HepG2 (cell line): Measurements from ENCODE around the gene QRSL1. TPM values are rescaled to one million over a fixed set of nuclear protein-coding genes. Genes with fewer than 3 reads are reported as not detected.

Experiments
- ATAC-seq: fragments of 200-7000 bp; cut with Tn5 transposase; 3 replicates; pipeline ENCODE4 v1.9.1; 2020; ENCODE audit warnings: mild to moderate bottlenecking, moderate library complexity
- BruUV-seq: library from RNA; stranded (reverse); fragments of 400-500 nt; replicated peaks from 2 replicates; lab custom pipeline; 2021; lab: Mats Ljungman, UMichigan
- CTCF ChIA-PET: fragments of 300-600 bp; formaldehyde crosslinking; extraction: SDS; loops from one replicate; lab custom pipeline; 2021; ENCODE audit warnings: low total read pairs, inconsistent platforms, low intra/inter-chr PET ratio; lab: Yijun Ruan, JAX
- POLR2A ChIA-PET: fragments of 350-600 bp; sonication (Branson Sonifier 250); formaldehyde crosslinking; loops from one replicate; lab custom pipeline; 2020; ENCODE audit warnings: antibody characterized with exemption, inconsistent platforms; lab: Yijun Ruan, JAX
- DNase-seq: peaks from one replicate; pipeline ENCODE4 v3.0.0-alpha.2; 2015; ENCODE audit warnings: low spot score
- FAIRE-seq: peaks from 3 replicates; lab custom pipeline; 2011; peaks lifted over from hg19 to GRCh38; lab: Jason Lieb, UNC
- H2AFZ ChIP-seq: one replicate; pipeline ENCODE4 v1.6.1; 2011; ENCODE audit warnings: low read length, inconsistent platforms
- H3K27ac ChIP-seq: fragments of 300-600 bp; 3 replicates; pipeline ENCODE4 v1.8.0; 2011; ENCODE audit warnings: mixed run types, mild to moderate bottlenecking, mixed read lengths, low read length, inconsistent platforms; ENCODE audit not compliant: insufficient read depth; ENCODE audit errors: extremely low read length
- H3K27me3 ChIP-seq, 2 experiments: fragments of 200-600 bp in 1 of 2; 2 replicates in 1 of 2; 3 replicates in 1 of 2; pipeline versions ENCODE4 v1.6.0 to v1.8.0; 2011; ENCODE audit warnings: low read length in 2 of 2, mild to moderate bottlenecking in 2 of 2, moderate library complexity in 2 of 2, inconsistent platforms in 1 of 2; ENCODE audit not compliant: insufficient read depth in 2 of 2, control insufficient read depth in 1 of 2
- H3K36me3 ChIP-seq, 2 experiments: fragments of 200-600 bp in 1 of 2; replicated peaks in 1 of 2; 2 replicates in 1 of 2; 3 replicates in 1 of 2; pipeline versions ENCODE4 v1.5.1 to v1.8.0; 2011; ENCODE audit warnings: low read length in 2 of 2, inconsistent platforms in 1 of 2; ENCODE audit not compliant: insufficient read depth in 2 of 2, control insufficient read depth in 1 of 2
- H3K4me1 ChIP-seq: 2 replicates; pipeline ENCODE4 v1.5.1; 2012; ENCODE audit warnings: low read length, inconsistent platforms; ENCODE audit not compliant: insufficient read depth
- H3K4me2 ChIP-seq: 2 replicates; pipeline ENCODE4 v1.6.0; 2011; ENCODE audit warnings: low read depth, low read length, inconsistent platforms
- H3K4me3 ChIP-seq, 3 experiments: fragments of 200-600 bp in 1 of 3; sonication (generic), shearing (Covaris generic) in 1 of 3; replicated peaks in 1 of 3; 2 replicates each; pipeline ENCODE4 v1.5.1; 2011 to 2016; ENCODE audit warnings: low read length in 3 of 3, inconsistent platforms in 2 of 3, low read depth in 2 of 3, mild to moderate bottlenecking in 2 of 3, control low read depth in 1 of 3, mixed read lengths in 1 of 3; ENCODE audit not compliant: insufficient read depth in 1 of 3
- H3K79me2 ChIP-seq: one replicate; pipeline ENCODE4 v1.6.1; 2011; ENCODE audit warnings: low read length, inconsistent platforms; ENCODE audit not compliant: insufficient read depth
- H3K9ac ChIP-seq: 2 replicates; pipeline ENCODE4 v1.6.0; 2011; ENCODE audit warnings: mild to moderate bottlenecking, low read depth, low read length, inconsistent platforms; ENCODE audit not compliant: insufficient read depth
- H3K9me3 ChIP-seq: 2 replicates; pipeline ENCODE4 v1.5.1; 2012; ENCODE audit warnings: mild to moderate bottlenecking, low read length
- H4K20me1 ChIP-seq: 2 replicates; pipeline ENCODE4 v1.6.0; 2011; ENCODE audit warnings: inconsistent platforms, mild to moderate bottlenecking, low read length, moderate library complexity; ENCODE audit not compliant: insufficient read depth
- ELF4 ChIP-seq: sonication (generic); formaldehyde crosslinking; IDR thresholded peaks from 2 replicates; pipeline ENCODE4 v1.5.0; 2020; ENCODE audit warnings: missing genetic modification reagents, mild to moderate bottlenecking, moderate library complexity, borderline replicate concordance
- HCFC1 ChIP-seq: fragments of 150-350 bp; IDR thresholded peaks from 2 replicates; pipeline ENCODE4 v1.6.1; 2014; ENCODE audit warnings: low read depth, low read length
- HNF4A ChIP-seq: sonication (generic); formaldehyde crosslinking; IDR thresholded peaks from 2 replicates; pipeline ENCODE4 v1.4.0; 2020; ENCODE audit warnings: missing genetic modification reagents
- KDM1A ChIP-seq: IDR thresholded peaks from 2 replicates; pipeline ENCODE4 v1.6.1; 2016; ENCODE audit warnings: missing compliant biosample characterization
- RARA ChIP-seq: IDR thresholded peaks from 2 replicates; pipeline ENCODE4 v1.6.1; 2016; ENCODE audit warnings: missing genetic modification reagents, missing compliant biosample characterization
- SMARCE1 ChIP-seq: fragments of 450-650 bp; IDR thresholded peaks from 2 replicates; pipeline ENCODE4 v1.6.1; 2017; ENCODE audit warnings: borderline replicate concordance
- SNRNP70 ChIP-seq: fragments of 200-400 bp; formaldehyde crosslinking; IDR thresholded peaks from 2 replicates; pipeline ENCODE4 v1.6.1; 2017; ENCODE audit warnings: mild to moderate bottlenecking, low read depth, low read length, moderate library complexity
- ZNF138 ChIP-seq: sonication (generic); formaldehyde crosslinking; IDR thresholded peaks from 2 replicates; pipeline ENCODE4 v1.5.0; 2020; ENCODE audit warnings: mild to moderate bottlenecking, low read depth, missing genetic modification reagents
- ZNF34 ChIP-seq: sonication (generic); formaldehyde crosslinking; IDR thresholded peaks from 2 replicates; pipeline ENCODE4 v1.4.0; 2020; ENCODE audit warnings: mild to moderate bottlenecking, missing genetic modification reagents, borderline replicate concordance
- WGBS: methylation state at CpG from one replicate; pipeline ENCODE4 v1.1.6; 2017; ENCODE audit warnings: low lambda C conversion rate; 5-methylcytosine and 5-hydroxymethylcytosine counted together
- in situ Hi-C: cut with HindIII; loops from 2 replicates; pipeline ENCODE4 v1.10.0; 2017; ENCODE audit warnings: low pct_unique_long_range_greater_than_20kb; ENCODE audit not compliant: extremely low pct_ligation_motif_present
- intact Hi-C: fragments of 100-400 bp; cut with micrococcal nuclease; formaldehyde crosslinking; loops from one replicate; pipeline ENCODE4 v1.10.0; 2022; ENCODE audit not compliant: unreplicated experiment
- polyA plus RNA-seq, 8 experiments: library from polyadenylated mRNA; depleted of rRNA in 3 of 8; stranded (reverse) in 7 of 8; unstranded in 1 of 8; fragments of >200 nt; fragmentation: Illumina TruSeq in 4 of 8; extraction: Trizol in 4 of 8; gene quantifications; 2 replicates each; pipeline versions ENCODE4 v1.2.1 to v1.2.3, GENCODE V29; 2011 to 2016; ENCODE audit warnings: low read depth in 4 of 8, missing spikeins in 1 of 8, mixed read lengths in 1 of 8; ENCODE audit not compliant: insufficient read depth in 1 of 8
- total RNA-seq, 5 experiments: library from RNA; depleted of rRNA; stranded (reverse); fragments of >200 nt; fragmentation: Illumina TruSeq; extraction: Trizol; gene quantifications; 2 replicates each; pipeline ENCODE4 v1.2.3, GENCODE V29; 2016; ENCODE audit warnings: low read depth in 1 of 5
- TF ChIP-seq, protein P1 (sequence below): sonication (generic); formaldehyde crosslinking; IDR thresholded peaks from 2 replicates; pipeline ENCODE4 v1.4.0; 2020; ENCODE audit warnings: missing genetic modification reagents, borderline replicate concordance
- TF ChIP-seq, protein P2 (sequence below): sonication (generic); formaldehyde crosslinking; IDR thresholded peaks from 2 replicates; pipeline ENCODE4 v1.4.0; 2020; ENCODE audit warnings: mild to moderate bottlenecking, missing genetic modification reagents
- TF ChIP-seq, protein P3 (sequence below): IDR thresholded peaks from 2 replicates; pipeline ENCODE4 v1.6.1; 2016; ENCODE audit warnings: low read depth, control low read depth
- TF ChIP-seq, protein P4 (sequence below): sonication (generic); formaldehyde crosslinking; IDR thresholded peaks from 2 replicates; pipeline ENCODE4 v1.4.0; 2020; ENCODE audit warnings: missing genetic modification reagents, mild to moderate bottlenecking, borderline replicate concordance
- TF ChIP-seq, protein P5 (sequence below): IDR thresholded peaks from 2 replicates; pipeline ENCODE4 v1.6.1; 2016; ENCODE audit warnings: low read depth, borderline replicate concordance
- TF ChIP-seq, protein P6 (sequence below): sonication (generic); formaldehyde crosslinking; IDR thresholded peaks from 2 replicates; pipeline ENCODE4 v1.4.0; 2020; ENCODE audit warnings: missing genetic modification reagents

The QRSL1 gene
- total and polyA plus RNA-seq, 2 of the 13 experiments (the other 11 are each of a cell fraction or from before 2014, with no cell fraction given) = 8.2 to 22.3 TPM

DNA sequence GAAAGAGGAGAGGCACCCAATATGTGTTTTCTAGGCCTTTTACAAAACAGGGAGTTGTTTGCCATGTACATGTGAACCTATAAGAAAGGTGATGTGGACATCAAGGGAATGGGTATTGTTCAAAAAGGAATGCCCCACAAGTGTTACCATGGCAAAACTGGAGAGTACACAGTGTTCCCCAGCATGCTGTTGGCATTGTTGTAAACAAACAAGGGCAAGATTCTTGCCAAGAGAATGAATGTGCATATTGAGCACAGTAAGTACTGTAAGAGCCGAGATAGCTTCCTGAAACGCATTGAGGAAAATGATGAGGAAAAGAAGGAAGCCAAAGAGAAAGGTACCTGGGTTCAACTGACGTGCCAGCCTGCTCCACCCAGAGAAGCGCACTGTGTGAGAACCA lies 13.1 kb downstream of the QRSL1 start (continued):
- TF ChIP-seq, protein P1, sequence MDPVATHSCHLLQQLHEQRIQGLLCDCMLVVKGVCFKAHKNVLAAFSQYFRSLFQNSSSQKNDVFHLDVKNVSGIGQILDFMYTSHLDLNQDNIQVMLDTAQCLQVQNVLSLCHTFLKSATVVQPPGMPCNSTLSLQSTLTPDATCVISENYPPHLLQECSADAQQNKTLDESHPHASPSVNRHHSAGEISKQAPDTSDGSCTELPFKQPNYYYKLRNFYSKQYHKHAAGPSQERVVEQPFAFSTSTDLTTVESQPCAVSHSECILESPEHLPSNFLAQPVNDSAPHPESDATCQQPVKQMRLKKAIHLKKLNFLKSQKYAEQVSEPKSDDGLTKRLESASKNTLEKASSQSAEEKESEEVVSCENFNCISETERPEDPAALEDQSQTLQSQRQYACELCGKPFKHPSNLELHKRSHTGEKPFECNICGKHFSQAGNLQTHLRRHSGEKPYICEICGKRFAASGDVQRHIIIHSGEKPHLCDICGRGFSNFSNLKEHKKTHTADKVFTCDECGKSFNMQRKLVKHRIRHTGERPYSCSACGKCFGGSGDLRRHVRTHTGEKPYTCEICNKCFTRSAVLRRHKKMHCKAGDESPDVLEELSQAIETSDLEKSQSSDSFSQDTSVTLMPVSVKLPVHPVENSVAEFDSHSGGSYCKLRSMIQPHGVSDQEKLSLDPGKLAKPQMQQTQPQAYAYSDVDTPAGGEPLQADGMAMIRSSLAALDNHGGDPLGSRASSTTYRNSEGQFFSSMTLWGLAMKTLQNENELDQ (CRISPR knock-in tag) = no peak
- TF ChIP-seq, protein P2, sequence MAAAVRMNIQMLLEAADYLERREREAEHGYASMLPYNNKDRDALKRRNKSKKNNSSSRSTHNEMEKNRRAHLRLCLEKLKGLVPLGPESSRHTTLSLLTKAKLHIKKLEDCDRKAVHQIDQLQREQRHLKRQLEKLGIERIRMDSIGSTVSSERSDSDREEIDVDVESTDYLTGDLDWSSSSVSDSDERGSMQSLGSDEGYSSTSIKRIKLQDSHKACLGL (CRISPR knock-in tag) = no peak
- TF ChIP-seq RARA (CRISPR knock-in tag) = no peak
- TF ChIP-seq HNF4A = no peak
- no peak for TF ChIP-seq SNRNP70
- no peak for TF ChIP-seq ELF4 (CRISPR knock-in tag)
- TF ChIP-seq HCFC1 = no peak
- TF ChIP-seq, protein P3, sequence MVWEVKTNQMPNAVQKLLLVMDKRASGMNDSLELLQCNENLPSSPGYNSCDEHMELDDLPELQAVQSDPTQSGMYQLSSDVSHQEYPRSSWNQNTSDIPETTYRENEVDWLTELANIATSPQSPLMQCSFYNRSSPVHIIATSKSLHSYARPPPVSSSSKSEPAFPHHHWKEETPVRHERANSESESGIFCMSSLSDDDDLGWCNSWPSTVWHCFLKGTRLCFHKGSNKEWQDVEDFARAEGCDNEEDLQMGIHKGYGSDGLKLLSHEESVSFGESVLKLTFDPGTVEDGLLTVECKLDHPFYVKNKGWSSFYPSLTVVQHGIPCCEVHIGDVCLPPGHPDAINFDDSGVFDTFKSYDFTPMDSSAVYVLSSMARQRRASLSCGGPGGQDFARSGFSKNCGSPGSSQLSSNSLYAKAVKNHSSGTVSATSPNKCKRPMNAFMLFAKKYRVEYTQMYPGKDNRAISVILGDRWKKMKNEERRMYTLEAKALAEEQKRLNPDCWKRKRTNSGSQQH = no peak
- TF ChIP-seq ZNF138 = no peak

DNA sequence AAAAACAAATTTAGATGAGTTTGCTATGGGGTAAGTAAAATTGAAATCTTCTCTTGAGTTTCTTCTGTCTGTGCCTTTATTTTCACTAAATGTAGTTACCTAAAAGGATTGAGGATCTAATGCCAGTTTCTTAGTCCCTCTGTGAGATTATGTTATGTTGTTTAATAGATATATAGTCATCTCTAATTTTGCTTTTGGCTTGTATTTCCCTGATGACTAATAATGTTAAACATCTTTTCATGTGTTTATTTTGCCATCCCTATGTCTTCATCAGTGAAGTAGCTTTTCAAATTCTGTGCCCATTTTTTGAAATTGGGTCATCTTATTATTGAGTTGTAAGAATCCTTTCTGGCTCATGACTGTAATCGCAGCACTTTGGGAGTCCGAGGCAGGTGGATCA lies 13.7 kb downstream of the QRSL1 start:
- no peak overlapping the region for H3K27ac ChIP-seq
- H3K4me3 ChIP-seq = no peak overlapping the region
- H3K9ac ChIP-seq = no peak overlapping the region
- H3K9me3 ChIP-seq = no peaks in the 10 kb centered on the region
- H3K27me3 ChIP-seq = no peaks in the 10 kb centered on the region
- peaks cover 8% of the 10 kb centered on the region for H3K79me2 ChIP-seq
- in situ Hi-C loops (no loop called here), intact Hi-C loops (no loop called here)
- FAIRE-seq (no peak), ATAC-seq (no peak), DNase-seq (no peak)
- BruUV-seq = no TSS peak
- peaks cover 5 to 52% of the 10 kb centered on the region in 2 experiments; a peak in 4 of 5 replicates for H3K36me3 ChIP-seq
- H2AFZ ChIP-seq = no peak overlapping the region
- ChIA-PET CTCF (no interaction called here), POLR2A (no interaction called here)
- 100% methylated on average over 2 of the region's 2 CpGs for WGBS
- peaks cover 9% of the 10 kb centered on the region; the same call in 1 of the 2 replicates for H3K4me1 ChIP-seq
- no peak overlapping the region for H3K4me2 ChIP-seq
- H4K20me1 ChIP-seq = no peaks in the 10 kb centered on the region
- TF ChIP-seq KDM1A (CRISPR knock-in tag) (no peak), ELF4 (CRISPR knock-in tag) (no peak), ZNF34 (CRISPR knock-in tag) (no peak), SMARCE1 (no peak)
- TF ChIP-seq, protein P4, sequence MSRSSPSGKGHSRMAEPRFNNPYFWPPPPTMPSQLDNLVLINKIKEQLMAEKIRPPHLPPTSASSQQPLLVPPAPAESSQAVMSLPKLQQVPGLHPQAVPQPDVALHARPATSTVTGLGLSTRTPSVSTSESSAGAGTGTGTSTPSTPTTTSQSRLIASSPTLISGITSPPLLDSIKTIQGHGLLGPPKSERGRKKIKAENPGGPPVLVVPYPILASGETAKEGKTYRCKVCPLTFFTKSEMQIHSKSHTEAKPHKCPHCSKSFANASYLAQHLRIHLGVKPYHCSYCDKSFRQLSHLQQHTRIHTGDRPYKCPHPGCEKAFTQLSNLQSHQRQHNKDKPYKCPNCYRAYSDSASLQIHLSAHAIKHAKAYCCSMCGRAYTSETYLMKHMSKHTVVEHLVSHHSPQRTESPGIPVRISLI = no peak
- TF ChIP-seq, protein P5, sequence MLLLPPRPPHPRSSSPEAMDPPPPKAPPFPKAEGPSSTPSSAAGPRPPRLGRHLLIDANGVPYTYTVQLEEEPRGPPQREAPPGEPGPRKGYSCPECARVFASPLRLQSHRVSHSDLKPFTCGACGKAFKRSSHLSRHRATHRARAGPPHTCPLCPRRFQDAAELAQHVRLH = no peak
- TF ChIP-seq, protein P6, sequence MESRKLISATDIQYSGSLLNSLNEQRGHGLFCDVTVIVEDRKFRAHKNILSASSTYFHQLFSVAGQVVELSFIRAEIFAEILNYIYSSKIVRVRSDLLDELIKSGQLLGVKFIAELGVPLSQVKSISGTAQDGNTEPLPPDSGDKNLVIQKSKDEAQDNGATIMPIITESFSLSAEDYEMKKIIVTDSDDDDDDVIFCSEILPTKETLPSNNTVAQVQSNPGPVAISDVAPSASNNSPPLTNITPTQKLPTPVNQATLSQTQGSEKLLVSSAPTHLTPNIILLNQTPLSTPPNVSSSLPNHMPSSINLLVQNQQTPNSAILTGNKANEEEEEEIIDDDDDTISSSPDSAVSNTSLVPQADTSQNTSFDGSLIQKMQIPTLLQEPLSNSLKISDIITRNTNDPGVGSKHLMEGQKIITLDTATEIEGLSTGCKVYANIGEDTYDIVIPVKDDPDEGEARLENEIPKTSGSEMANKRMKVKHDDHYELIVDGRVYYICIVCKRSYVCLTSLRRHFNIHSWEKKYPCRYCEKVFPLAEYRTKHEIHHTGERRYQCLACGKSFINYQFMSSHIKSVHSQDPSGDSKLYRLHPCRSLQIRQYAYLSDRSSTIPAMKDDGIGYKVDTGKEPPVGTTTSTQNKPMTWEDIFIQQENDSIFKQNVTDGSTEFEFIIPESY (CRISPR knock-in tag) = no peak
